OCI-LY1 (cell line): ENCODE data around the gene UMAD1.

Experiments used
- CTCF ChIP-seq: fragments of 200-600 bp; sonication (generic), shearing (Covaris generic); IDR thresholded peaks from 2 replicates; pipeline ENCODE4 v1.5.1; 2017; ENCODE audit warnings: mild to moderate bottlenecking, antibody characterized with exemption, low read length, moderate library complexity, mixed read lengths
- EZH2 ChIP-seq: fragments of 200-600 bp; sonication (generic), shearing (Covaris generic); IDR thresholded peaks from 2 replicates; pipeline ENCODE4 v1.8.0; 2017; ENCODE audit warnings: borderline replicate concordance, mixed run types, mild to moderate bottlenecking, antibody characterized with exemption, low read length, moderate library complexity, mixed read lengths

GRCh38 chr7:7670490-7670889 is 29.9 kb downstream of the UMAD1 start:
- no peak for TF ChIP-seq CTCF
- no peak for TF ChIP-seq EZH2
